Nephron (organoid): Measurements from ENCODE around the gene KRTAP12-1.

Experiments used
- H3K27ac Mint-ChIP-seq, 3 experiments: 2 replicates each; pipeline ENCODE4 v1.8.0; 2020; ENCODE audit warnings: mixed read lengths in 3 of 3, mild to moderate bottlenecking in 2 of 3, moderate library complexity in 1 of 3
- H3K27me3 Mint-ChIP-seq: 2 replicates; pipeline ENCODE4 v1.8.0; 2021; ENCODE audit warnings: low read depth, mild to moderate bottlenecking, moderate library complexity, mixed read lengths
- H3K36me3 Mint-ChIP-seq: 2 replicates; pipeline ENCODE4 v1.8.0; 2020; ENCODE audit warnings: low read depth, mixed read lengths
- H3K4me1 Mint-ChIP-seq: 2 replicates; pipeline ENCODE4 v1.8.0; 2020; ENCODE audit warnings: mixed read lengths
- H3K4me3 Mint-ChIP-seq, 3 experiments: 2 replicates each; pipeline ENCODE4 v1.8.0; 2020; ENCODE audit warnings: mild to moderate bottlenecking in 3 of 3, mixed read lengths in 3 of 3, moderate library complexity in 2 of 3
- H3K9me3 Mint-ChIP-seq: 2 replicates; pipeline ENCODE4 v1.8.0; 2020; ENCODE audit warnings: mixed read lengths
- CTCF ChIP-seq, 3 experiments: fragments of 200-600 bp; sonication (generic); IDR thresholded peaks; one replicate each; pipeline ENCODE4 v1.5.0; 2021; ENCODE audit warnings: antibody characterized with exemption in 3 of 3; ENCODE audit not compliant: unreplicated experiment in 3 of 3

KRTAP12-1 gene

GRCh38 chr21:44727757-44728156 lies 45.8 kb upstream of the KRTAP12-1 start:
- TF ChIP-seq CTCF (IDR thresholded peaks at IDR 0.05; ENCODE audit: unreplicated experiment in 3 of 3) = no peak
- Mint-ChIP-seq H3K9me3 (peaks cover 9% of the 10 kb centered on the region), H3K27ac (no peak overlapping the region), H3K4me3 (no peak overlapping the region), H3K27me3 (peaks cover 42% of the 10 kb centered on the region), H3K4me1 (peaks cover 24% of the 10 kb centered on the region), H3K36me3 (no peaks in the 10 kb centered on the region)

- Mint-ChIP-seq H3K4me1 (peaks cover 28% of the 10 kb centered on the region), H3K27ac (no peak overlapping the region), H3K36me3 (no peaks in the 10 kb centered on the region), H3K9me3 (peaks cover 9% of the 10 kb centered on the region), H3K27me3 (peaks cover 46% of the 10 kb centered on the region), H3K4me3 (no peak overlapping the region)
- TF ChIP-seq CTCF (IDR thresholded peaks at IDR 0.05; ENCODE audit: unreplicated experiment in 3 of 3) = no peak
Observed at GRCh38 chr21:44727321-44727720, 45.4 kb upstream of the KRTAP12-1 start.

- TF ChIP-seq CTCF (IDR thresholded peaks at IDR 0.05; ENCODE audit: unreplicated experiment in 3 of 3) = no peak
- peaks cover 9% of the 10 kb centered on the region for H3K9me3 Mint-ChIP-seq
- H3K4me1 Mint-ChIP-seq = peaks cover 25% of the 10 kb centered on the region
- H3K36me3 Mint-ChIP-seq = no peaks in the 10 kb centered on the region
- H3K27me3 Mint-ChIP-seq = peaks cover 46% of the 10 kb centered on the region
- no peak overlapping the region for H3K4me3 Mint-ChIP-seq
- no peak overlapping the region for H3K27ac Mint-ChIP-seq
Observed at GRCh38 chr21:44726826-44727225, 44.9 kb upstream of the KRTAP12-1 start.

- Mint-ChIP-seq H3K4me1 (peaks cover 14% of the 10 kb centered on the region), H3K27me3 (peaks cover 55% of the 10 kb centered on the region), H3K36me3 (no peaks in the 10 kb centered on the region), H3K4me3 (no peak overlapping the region), H3K9me3 (no peaks in the 10 kb centered on the region), H3K27ac (no peak overlapping the region)
- TF ChIP-seq CTCF (IDR thresholded peaks at IDR 0.05; ENCODE audit: unreplicated experiment in 3 of 3) = no peak
Observed at GRCh38 chr21:44724926-44725325, 43.0 kb upstream of the KRTAP12-1 start.

GRCh38 chr21:44724196-44724595 lies 42.2 kb upstream of the KRTAP12-1 start:
- H3K36me3 Mint-ChIP-seq = no peaks in the 10 kb centered on the region
- peaks cover 57% of the 10 kb centered on the region for H3K27me3 Mint-ChIP-seq
- H3K9me3 Mint-ChIP-seq = no peaks in the 10 kb centered on the region
- no peak for TF ChIP-seq CTCF (IDR thresholded peaks at IDR 0.05; ENCODE audit: unreplicated experiment in 3 of 3)
- H3K27ac Mint-ChIP-seq = peak overlapping the region in 2 of 3 experiments; percentile 69 to 75
- peak overlapping the region in 2 of 3 experiments; percentile 21 to 26 for H3K4me3 Mint-ChIP-seq
- H3K4me1 Mint-ChIP-seq = peaks cover 14% of the 10 kb centered on the region
